SW480 (cell line): ENCODE data around the gene PDE6D.

Experiments used
- DNase-seq: peaks from one replicate; pipeline ENCODE4 v3.0.0-alpha.2; 2016; ENCODE audit warnings: low spot score

PDE6D gene

GRCh38 chr2:231780909-231781797 lies at the start of gene PDE6D:
TSS of gene PDE6D (minus strand) at chr2:231781282. CDS start at chr2:231781114, 168 bp downstream.
- peak; percentile 94 for DNase-seq

GRCh38 chr2:231821908-231822307 lies 40.8 kb upstream of the PDE6D start:
- no peak for DNase-seq

- no peak for DNase-seq
Measured at GRCh38 chr2:231820786-231821303, 39.8 kb upstream of the PDE6D start.

- DNase-seq = no peak
Measured at GRCh38 chr2:231819447-231820042, 38.5 kb upstream of the PDE6D start.

- DNase-seq = no peak
Measured at GRCh38 chr2:231816327-231817026, 35.4 kb upstream of the PDE6D start.

GRCh38 chr2:231810905-231811304 lies 29.8 kb upstream of the PDE6D start:
- DNase-seq = no peak

- no peak for DNase-seq
Measured at GRCh38 chr2:231807020-231807419, 25.9 kb upstream of the PDE6D start.

GRCh38 chr2:231803501-231804138 lies 22.5 kb upstream of the PDE6D start:
- no peak for DNase-seq

- no peak for DNase-seq
Measured at GRCh38 chr2:231800493-231801091, 19.5 kb upstream of the PDE6D start.

- peak; percentile 65 for DNase-seq
Measured at GRCh38 chr2:231795525-231796327, 14.6 kb upstream of the PDE6D start.

GRCh38 chr2:231794383-231794782 lies 13.3 kb upstream of the PDE6D start:
- DNase-seq = no peak

- DNase-seq = no peak
Measured at GRCh38 chr2:231791107-231791506, 10.0 kb upstream of the PDE6D start.

GRCh38 chr2:231786917-231787292 lies 5.8 kb upstream of the PDE6D start:
- no peak for DNase-seq

GRCh38 chr2:231786177-231786916 lies 5.3 kb upstream of the PDE6D start, which contains the start of gene COPS7B:
TSS of gene COPS7B (plus strand) at chr2:231786445. CDS start at chr2:231788571, 2,126 bp downstream.
- peak; percentile 74 for DNase-seq

- no peak for DNase-seq
Measured at GRCh38 chr2:231785822-231786176, 4.7 kb upstream of the PDE6D start.

GRCh38 chr2:231785413-231785812 lies 4.3 kb upstream of the PDE6D start:
- no peak for DNase-seq

GRCh38 chr2:231781798-231782726 lies 980 bp upstream of the PDE6D start:
- peak; percentile 11 for DNase-seq

- peak; percentile 25 for DNase-seq
Measured at GRCh38 chr2:231780123-231780908, 766 bp downstream of the PDE6D start.
